K562 (cell line): ENCODE results near the gene CAMK1D. TPM values are rescaled to one million over a fixed set of nuclear protein-coding genes. Genes with fewer than 3 reads are reported as not detected.

Source experiments
- ATAC-seq: fragments of 200-7000 bp; cut with Tn5 transposase; 3 replicates; pipeline ENCODE4 v1.9.1; 2020; ENCODE audit warnings: moderate library complexity
- BruUV-seq: library from RNA; stranded (reverse); fragments of 400-500 nt; replicated peaks from 2 replicates; lab custom pipeline; 2021; lab: Mats Ljungman, UMichigan
- CTCF ChIA-PET: fragments of 300-600 bp; formaldehyde crosslinking; extraction: SDS; loops from one replicate; lab custom pipeline; 2021; ENCODE audit warnings: low intra/inter-chr PET ratio; lab: Yijun Ruan, JAX
- POLR2A ChIA-PET: fragments of 300-600, 350-650 bp; sonication (Branson Sonifier 250); formaldehyde crosslinking; extraction: SDS; loops from one replicate; lab custom pipeline; 2021; ENCODE audit warnings: antibody characterized with exemption, inconsistent platforms; lab: Yijun Ruan, JAX
- DNase-seq, 4 experiments: peaks; one replicate each; pipeline versions ENCODE4 v3.0.0 to v3.0.0-alpha.2; 2011 to 2018; ENCODE audit warnings: low spot score in 3 of 4, mixed read lengths in 3 of 4; ENCODE audit errors: extremely low read depth in 1 of 4
- FAIRE-seq: peaks from 2 replicates; lab custom pipeline; 2011; peaks lifted over from hg19 to GRCh38; lab: Jason Lieb, UNC
- H2AFZ ChIP-seq: 2 replicates; pipeline ENCODE4 v1.6.0; 2011; ENCODE audit warnings: low read depth, low read length, control low read depth, inconsistent platforms
- H3K27ac ChIP-seq: fragments of 200-600 bp; 3 replicates; pipeline ENCODE4 v1.8.0; 2011; ENCODE audit warnings: low read depth, mild to moderate bottlenecking, control low read depth, inconsistent platforms, low read length, moderate library complexity, mixed read lengths; ENCODE audit errors: extremely low read depth
- H3K27me3 ChIP-seq, 2 experiments: fragments of 300-600 bp in 1 of 2; 2 replicates in 1 of 2; 3 replicates in 1 of 2; pipeline versions ENCODE4 v1.6.0 to v1.8.0; 2011; ENCODE audit warnings: inconsistent platforms in 2 of 2, low read length in 2 of 2, mild to moderate bottlenecking in 1 of 2, mixed read lengths in 1 of 2, moderate library complexity in 1 of 2; ENCODE audit not compliant: control insufficient read depth in 2 of 2, insufficient read depth in 2 of 2
- H3K36me3 ChIP-seq: fragments of 300-600 bp; 3 replicates; pipeline ENCODE4 v1.8.0; 2011; ENCODE audit warnings: mild to moderate bottlenecking, low read length, inconsistent platforms; ENCODE audit not compliant: control insufficient read depth, insufficient read depth
- H3K4me1 ChIP-seq, 2 experiments: fragments of 200-600 bp in 1 of 2; replicated peaks in 1 of 2; 2 replicates in 1 of 2; 3 replicates in 1 of 2; pipeline versions ENCODE4 v1.5.1 to v1.8.0; 2011; ENCODE audit warnings: inconsistent platforms in 2 of 2, low read length in 2 of 2, mild to moderate bottlenecking in 1 of 2, mixed read lengths in 1 of 2, moderate library complexity in 1 of 2; ENCODE audit not compliant: control insufficient read depth in 2 of 2, insufficient read depth in 2 of 2
- H3K4me2 ChIP-seq: 2 replicates; pipeline ENCODE4 v1.6.1; 2011; ENCODE audit warnings: low read length, control low read depth, inconsistent platforms, mixed read lengths; ENCODE audit not compliant: insufficient read depth
- H3K4me3 ChIP-seq: fragments of 200-600 bp; sonication (generic), shearing (Covaris generic); 2 replicates; pipeline ENCODE4 v1.5.1; 2016; ENCODE audit warnings: control low read depth, inconsistent platforms
- H3K79me2 ChIP-seq: fragments of 200-600 bp; 3 replicates; pipeline ENCODE4 v1.8.0; 2011; ENCODE audit warnings: low read length, inconsistent platforms; ENCODE audit not compliant: control insufficient read depth, insufficient read depth
- H3K9ac ChIP-seq, 2 experiments: 2 replicates each; pipeline versions ENCODE4 v1.6.0 to v1.6.1; 2011; ENCODE audit warnings: low read depth in 2 of 2, low read length in 2 of 2, control low read depth in 1 of 2, inconsistent platforms in 1 of 2, mild to moderate bottlenecking in 1 of 2, mixed read lengths in 1 of 2; ENCODE audit not compliant: insufficient read depth in 1 of 2
- H3K9me1 ChIP-seq: one replicate; pipeline ENCODE4 v1.6.0; 2011; ENCODE audit warnings: inconsistent platforms, mild to moderate bottlenecking, low read length, moderate library complexity; ENCODE audit not compliant: control insufficient read depth, insufficient read depth
- H3K9me3 ChIP-seq: replicated peaks from 2 replicates; pipeline ENCODE4 v1.5.1; 2011; ENCODE audit warnings: low read depth, low read length, inconsistent platforms; ENCODE audit not compliant: control insufficient read depth, insufficient read depth
- H4K20me1 ChIP-seq: replicated peaks from 2 replicates; pipeline ENCODE4 v1.6.1; 2011; ENCODE audit warnings: low read length, inconsistent platforms, mixed read lengths; ENCODE audit not compliant: control insufficient read depth, insufficient read depth
- MAZ ChIP-seq, 2 experiments: fragments of 450-650 bp in 1 of 2; sonication (generic) in 1 of 2; formaldehyde crosslinking; IDR thresholded peaks in 1 of 2; conservative IDR thresholded peaks in 1 of 2; 2 replicates each; pipeline versions ENCODE4 v1.4.0 to v1.5.0; 2020; ENCODE audit warnings: mild to moderate bottlenecking in 1 of 2, missing genetic modification reagents in 1 of 2
- YY1 ChIP-seq, 3 experiments: IDR thresholded peaks; 2 replicates each; pipeline ENCODE4 v1.6.1; 2011; ENCODE audit warnings: low read length in 2 of 3, mild to moderate bottlenecking in 2 of 3, moderate library complexity in 2 of 3, borderline replicate concordance in 1 of 3, control low read depth in 1 of 3, low read depth in 1 of 3; ENCODE audit not compliant: insufficient read depth in 3 of 3, insufficient replicate concordance in 2 of 3, control insufficient read depth in 1 of 3, insufficient read length in 1 of 3; ENCODE audit errors: extremely low read depth in 1 of 3
- WGBS: fragments of 100-300 bp; shearing (Covaris generic); methylation state at CpG from one replicate; pipeline ENCODE4 v1.1.6; 2016; ENCODE audit warnings: low coverage, mixed read lengths; ENCODE audit not compliant: insufficient coverage; ENCODE audit errors: missing lambda C conversion rate; 5-methylcytosine and 5-hydroxymethylcytosine counted together
- in situ Hi-C: fragments of 300-500 bp; cut with MboI; formaldehyde crosslinking; loops from 4 replicates; pipeline ENCODE4 v1.15.0; 2018; ENCODE audit warnings: inconsistent platforms, mixed read lengths
- intact Hi-C: fragments of 100-400 bp; cut with micrococcal nuclease; formaldehyde crosslinking; loops from 2 replicates; pipeline ENCODE4 v1.14.2; 2022
- polyA plus RNA-seq, 8 experiments: library from polyadenylated mRNA; depleted of rRNA in 4 of 8; stranded (reverse) in 5 of 8; unstranded in 3 of 8; fragments of >200 nt; fragmentation: Nextera tagmentation in 2 of 8; fragmentation: Illumina TruSeq in 1 of 8; extraction: Ambion mirVana in 2 of 8; extraction: Trizol in 1 of 8; gene quantifications; 2 replicates each; pipeline versions ENCODE4 v1.2.1 to v1.2.3, GENCODE V29; 2011 to 2014; ENCODE audit warnings: inconsistent platforms in 1 of 8, missing spikeins in 1 of 8
- total RNA-seq, 7 experiments: library from RNA; depleted of rRNA in 6 of 7; stranded (reverse); fragments of >200 nt in 6 of 7; fragmentation: Illumina TruSeq in 2 of 7; extraction: Trizol in 2 of 7; gene quantifications; 2 replicates each; pipeline versions ENCODE4 v1.2.1 to v1.2.3, GENCODE V29; 2011 to 2021; ENCODE audit warnings: low replicate concordance in 1 of 7

Gene CAMK1D
- total and polyA plus RNA-seq, 9 of the 15 experiments (the other 6 are each of a cell fraction or from before 2014, with no cell fraction given), result 0.12 to 0.24 (median 0.20) TPM; not detected in 5

- no peaks in the 10 kb centered on the region for H3K79me2 ChIP-seq
- no peak overlapping the region for H3K4me2 ChIP-seq
- H3K4me1 ChIP-seq, result no peaks in the 10 kb centered on the region
- WGBS, result 0% methylated on average over 5 of the region's 7 CpGs
- H3K9me1 ChIP-seq, result no peaks in the 10 kb centered on the region
- ATAC-seq, result no peak
- FAIRE-seq, result no peak
- TF ChIP-seq YY1 (IDR thresholded peaks at IDR 0.05; ENCODE audit: borderline replicate concordance in 1 of 3, control insufficient read depth in 1 of 3, extremely low read depth in 1 of 3, insufficient read depth in 3 of 3, insufficient read length in 1 of 3, insufficient replicate concordance in 2 of 3, low read depth in 1 of 3, low read length in 2 of 3) (no peak), MAZ (CRISPR knock-in tag; conservative IDR thresholded peaks at IDR 0.05 in 1 of 2, IDR thresholded peaks at IDR 0.05 in 1 of 2) (no peak)
- in situ Hi-C loops (no loop called here), intact Hi-C loops (no loop called here)
- H3K9me3 ChIP-seq, result no peaks in the 10 kb centered on the region
- H4K20me1 ChIP-seq, result no peaks in the 10 kb centered on the region
- DNase-seq, result no peak
- CTCF ChIA-PET, result no interaction called here
- no peak overlapping the region for H3K27ac ChIP-seq
- POLR2A ChIA-PET, result interaction anchor here (0.6 to 1.3 kb wide), 2 partner anchors 11 to 17 kb away, joined by 4 read pairs; no protein-coding TSS in a partner anchor
- H3K27me3 ChIP-seq, result peaks cover 0 to 8% of the 10 kb centered on the region in 2 experiments; a peak in 2 of 5 replicates
- BruUV-seq, result no TSS peak
- H2AFZ ChIP-seq, result no peak overlapping the region
- H3K4me3 ChIP-seq, result no peak overlapping the region
- no peak overlapping the region for H3K9ac ChIP-seq
- H3K36me3 ChIP-seq, result no peaks in the 10 kb centered on the region
Observed at GRCh38 chr10:12579954-12580858, 230.9 kb downstream of the CAMK1D start.
